ENCODE results near the gene FAM221B.

Gene FAM221B

GRCh38 chr9:35808433-35808832 is 20.1 kb downstream of the FAM221B start:
- Histone ChIP-seq H3K4me1 (ENCODE audit: control insufficient read depth, insufficient read depth, low read length) (peaks cover 5% of the 10 kb centered on the region), H3K9me3 (ENCODE audit: control insufficient read depth, low read length) (no peaks in the 10 kb centered on the region), H3K36me3 (ENCODE audit: control insufficient read depth, insufficient read depth, low read length) (peaks cover 14% of the 10 kb centered on the region), H3K27me3 (ENCODE audit: control insufficient read depth, insufficient read depth, low read length, poor library complexity, severe bottlenecking) (no peaks in the 10 kb centered on the region), H3K4me3 (ENCODE audit: insufficient read depth, low read depth, low read length) (no peak overlapping the region), H3K27ac (ENCODE audit: insufficient read depth, low read depth, low read length, poor library complexity, severe bottlenecking) (no peak overlapping the region)
- 93 to 95% methylated on average over 9 of the region's 9 CpGs for WGBS, 2 experiments

GRCh38 chr9:35806101-35806500 is 22.4 kb downstream of the FAM221B start:
- Histone ChIP-seq H3K36me3 (ENCODE audit: control insufficient read depth, insufficient read depth, low read length) (peaks cover 17% of the 10 kb centered on the region), H3K4me1 (ENCODE audit: control insufficient read depth, insufficient read depth, low read length) (no peaks in the 10 kb centered on the region), H3K4me3 (ENCODE audit: insufficient read depth, low read depth, low read length) (no peak overlapping the region), H3K9me3 (ENCODE audit: control insufficient read depth, low read length) (no peaks in the 10 kb centered on the region), H3K27me3 (ENCODE audit: control insufficient read depth, insufficient read depth, low read length, poor library complexity, severe bottlenecking) (no peaks in the 10 kb centered on the region), H3K27ac (ENCODE audit: insufficient read depth, low read depth, low read length, poor library complexity, severe bottlenecking) (no peak overlapping the region)
- WGBS, 2 experiments: 96% methylated on average over 8 of the region's 8 CpGs

- Histone ChIP-seq H3K36me3 (ENCODE audit: control insufficient read depth, insufficient read depth, low read length) (peaks cover 14% of the 10 kb centered on the region), H3K4me3 (ENCODE audit: insufficient read depth, low read depth, low read length) (no peak overlapping the region), H3K27ac (ENCODE audit: insufficient read depth, low read depth, low read length, poor library complexity, severe bottlenecking) (no peak overlapping the region), H3K9me3 (ENCODE audit: control insufficient read depth, low read length) (no peaks in the 10 kb centered on the region), H3K27me3 (ENCODE audit: control insufficient read depth, insufficient read depth, low read length, poor library complexity, severe bottlenecking) (no peaks in the 10 kb centered on the region), H3K4me1 (ENCODE audit: control insufficient read depth, insufficient read depth, low read length) (no peaks in the 10 kb centered on the region)
- 92 to 95% methylated on average over 13 of the region's 13 CpGs for WGBS, 2 experiments
Measured at GRCh38 chr9:35801328-35802128, 27.0 kb downstream of the FAM221B start.

GRCh38 chr9:35800530-35800929 is 28.0 kb downstream of the FAM221B start:
- no peaks in the 10 kb centered on the region for H3K27me3 ChIP-seq (ENCODE audit: control insufficient read depth, insufficient read depth, low read length, poor library complexity, severe bottlenecking)
- WGBS, 2 experiments: 90 to 91% methylated on average over 7 of the region's 7 CpGs

DNA sequence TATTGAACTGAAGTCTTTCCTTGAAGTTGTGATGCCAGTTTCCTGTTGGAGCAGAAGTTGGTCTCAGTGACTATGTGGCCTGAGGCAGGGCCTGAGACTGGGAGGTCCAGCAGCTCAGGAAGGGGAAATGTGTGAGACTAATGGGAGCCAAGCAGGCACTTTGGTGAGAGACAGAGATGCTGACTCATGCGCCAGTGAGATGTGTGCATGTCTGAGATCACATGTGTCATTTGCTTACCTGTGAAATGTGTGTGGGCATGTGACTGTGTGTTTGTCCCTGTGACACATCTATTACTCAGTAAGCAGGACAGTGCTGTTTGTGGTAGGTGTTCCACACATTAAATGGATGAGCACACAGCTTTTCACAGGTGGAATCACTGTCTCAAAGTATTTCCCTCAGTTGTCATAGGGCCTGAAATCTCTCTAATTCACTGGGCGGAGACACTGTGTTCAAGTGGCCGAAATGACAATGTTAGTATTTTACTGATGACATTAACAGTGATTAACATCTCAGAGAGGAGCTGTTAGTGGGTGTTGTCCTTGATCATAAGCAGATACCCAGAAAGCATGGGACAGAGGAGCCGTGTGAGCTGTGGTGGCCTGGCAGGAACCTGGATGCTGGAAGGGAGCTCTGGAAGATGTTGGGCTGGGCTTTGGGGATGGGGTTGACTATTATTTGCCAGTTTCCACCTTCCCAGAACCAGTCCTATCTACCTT is 29.7 kb downstream of the FAM221B start:
- Histone ChIP-seq H3K36me3 (ENCODE audit: control insufficient read depth, insufficient read depth, low read length) (peaks cover 3% of the 10 kb centered on the region), H3K4me3 (ENCODE audit: insufficient read depth, low read depth, low read length) (no peak overlapping the region), H3K9me3 (ENCODE audit: control insufficient read depth, low read length) (no peaks in the 10 kb centered on the region), H3K27ac (ENCODE audit: insufficient read depth, low read depth, low read length, poor library complexity, severe bottlenecking) (no peak overlapping the region), H3K4me1 (ENCODE audit: control insufficient read depth, insufficient read depth, low read length) (no peaks in the 10 kb centered on the region), H3K27me3 (ENCODE audit: control insufficient read depth, insufficient read depth, low read length, poor library complexity, severe bottlenecking) (no peaks in the 10 kb centered on the region)
- WGBS, 2 experiments: 96 to 97% methylated on average over 4 of the region's 4 CpGs

More at GRCh38 chr9:35800530-35800929, 28.0 kb downstream of the FAM221B start:
- Histone ChIP-seq H3K4me1 (ENCODE audit: control insufficient read depth, insufficient read depth, low read length) (no peaks in the 10 kb centered on the region), H3K4me3 (ENCODE audit: insufficient read depth, low read depth, low read length) (no peak overlapping the region), H3K27ac (ENCODE audit: insufficient read depth, low read depth, low read length, poor library complexity, severe bottlenecking) (no peak overlapping the region), H3K9me3 (ENCODE audit: control insufficient read depth, low read length) (no peaks in the 10 kb centered on the region), H3K36me3 (ENCODE audit: control insufficient read depth, insufficient read depth, low read length) (peaks cover 8% of the 10 kb centered on the region)

DNA sequence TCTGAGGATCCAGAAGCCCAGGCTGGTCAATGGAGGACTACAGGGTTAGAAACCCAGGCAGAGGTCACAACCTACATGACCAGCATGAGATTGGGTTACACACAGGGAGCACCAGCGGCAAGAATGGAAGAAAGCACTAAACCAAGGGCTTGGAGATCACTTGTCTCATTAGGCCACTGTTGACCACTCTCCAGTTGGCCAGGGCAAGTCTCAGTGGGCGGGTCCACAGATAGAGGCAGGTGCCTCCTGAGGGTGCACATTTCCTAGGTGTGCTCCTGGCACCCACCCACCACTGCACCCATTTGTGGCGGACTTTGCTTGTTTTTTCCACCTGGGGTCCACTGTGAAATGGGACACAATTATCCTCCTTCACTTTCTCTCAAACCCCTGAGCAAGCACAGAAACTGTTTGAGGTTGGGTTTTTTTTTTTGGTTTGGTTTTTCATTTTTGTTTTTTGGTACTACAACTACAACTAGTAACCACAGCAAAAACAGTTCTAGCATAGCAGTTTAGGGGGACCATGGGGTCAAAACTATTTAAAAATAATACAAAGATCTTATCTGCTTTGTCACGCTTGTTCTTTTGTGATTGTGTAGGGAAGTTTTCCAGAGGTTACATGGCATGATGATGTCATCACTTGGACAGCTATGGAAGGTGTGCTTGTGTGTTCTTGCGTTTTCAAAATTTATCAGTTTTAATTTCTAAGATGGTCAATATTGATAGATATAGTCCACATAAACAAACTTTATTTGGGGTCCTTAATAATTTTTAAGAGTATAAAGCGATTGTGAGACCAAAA is 31.0 kb downstream of the FAM221B start:
- no peaks in the 10 kb centered on the region for H3K4me1 ChIP-seq (ENCODE audit: control insufficient read depth, insufficient read depth, low read length)
- WGBS, 2 experiments: 94 to 96% methylated on average over 5 of the region's 6 CpGs
- H3K9me3 ChIP-seq (ENCODE audit: control insufficient read depth, low read length): no peaks in the 10 kb centered on the region
- H3K27ac ChIP-seq (ENCODE audit: insufficient read depth, low read depth, low read length, poor library complexity, severe bottlenecking): no peak overlapping the region
- H3K4me3 ChIP-seq (ENCODE audit: insufficient read depth, low read depth, low read length): no peak overlapping the region
- H3K27me3 ChIP-seq (ENCODE audit: control insufficient read depth, insufficient read depth, low read length, poor library complexity, severe bottlenecking): no peaks in the 10 kb centered on the region
- peaks cover 3% of the 10 kb centered on the region for H3K36me3 ChIP-seq (ENCODE audit: control insufficient read depth, insufficient read depth, low read length)

- H3K4me3 ChIP-seq (ENCODE audit: insufficient read depth, low read depth, low read length): no peak overlapping the region
- H3K27me3 ChIP-seq (ENCODE audit: control insufficient read depth, insufficient read depth, low read length, poor library complexity, severe bottlenecking): peaks cover 3% of the 10 kb centered on the region
- no peaks in the 10 kb centered on the region for H3K9me3 ChIP-seq (ENCODE audit: control insufficient read depth, low read length)
- no peaks in the 10 kb centered on the region for H3K36me3 ChIP-seq (ENCODE audit: control insufficient read depth, insufficient read depth, low read length)
- peaks cover 2% of the 10 kb centered on the region for H3K4me1 ChIP-seq (ENCODE audit: control insufficient read depth, insufficient read depth, low read length)
- no peak overlapping the region for H3K27ac ChIP-seq (ENCODE audit: insufficient read depth, low read depth, low read length, poor library complexity, severe bottlenecking)
Measured at GRCh38 chr9:35795695-35796094, 32.8 kb downstream of the FAM221B start.

- peaks cover 3% of the 10 kb centered on the region for H3K4me1 ChIP-seq (ENCODE audit: control insufficient read depth, insufficient read depth, low read length)
- H3K9me3 ChIP-seq (ENCODE audit: control insufficient read depth, low read length): no peaks in the 10 kb centered on the region
- no peak overlapping the region for H3K4me3 ChIP-seq (ENCODE audit: insufficient read depth, low read depth, low read length)
- whole genome bisulfite sequencing, 2 experiments: 82 to 89% methylated on average over 2 of the region's 2 CpGs
- H3K27me3 ChIP-seq (ENCODE audit: control insufficient read depth, insufficient read depth, low read length, poor library complexity, severe bottlenecking): peaks cover 5% of the 10 kb centered on the region
- H3K27ac ChIP-seq (ENCODE audit: insufficient read depth, low read depth, low read length, poor library complexity, severe bottlenecking): no peak overlapping the region
- H3K36me3 ChIP-seq (ENCODE audit: control insufficient read depth, insufficient read depth, low read length): no peaks in the 10 kb centered on the region
Measured at GRCh38 chr9:35793461-35793860, 35.1 kb downstream of the FAM221B start.

- H3K4me1 ChIP-seq (ENCODE audit: control insufficient read depth, insufficient read depth, low read length): peaks cover 3% of the 10 kb centered on the region
- H3K27ac ChIP-seq (ENCODE audit: insufficient read depth, low read depth, low read length, poor library complexity, severe bottlenecking): no peak overlapping the region
- peaks cover 5% of the 10 kb centered on the region for H3K27me3 ChIP-seq (ENCODE audit: control insufficient read depth, insufficient read depth, low read length, poor library complexity, severe bottlenecking)
- 95% methylated on average over 14 of the region's 14 CpGs for WGBS, 2 experiments
- H3K4me3 ChIP-seq (ENCODE audit: insufficient read depth, low read depth, low read length): no peak overlapping the region
- no peaks in the 10 kb centered on the region for H3K36me3 ChIP-seq (ENCODE audit: control insufficient read depth, insufficient read depth, low read length)
- H3K9me3 ChIP-seq (ENCODE audit: control insufficient read depth, low read length): no peaks in the 10 kb centered on the region
Measured at GRCh38 chr9:35792826-35793225, 35.7 kb downstream of the FAM221B start.

Data from ectodermal cell (in vitro differentiated cells).